Neural cell (in vitro differentiated cells): ENCODE results near the gene GXYLT2.

ENCODE experiments used
- EZH2 ChIP-seq: fragments of 200-600, 300-800 bp; shearing (Covaris generic), sonication (generic); IDR thresholded peaks from 2 replicates; pipeline ENCODE4 v1.6.1; 2014; ENCODE audit warnings: antibody characterized with exemption, low read length, borderline replicate concordance, mild to moderate bottlenecking; ENCODE audit not compliant: insufficient read depth, poor library complexity, severe bottlenecking
- MXI1 ChIP-seq: fragments of 450-650 bp; conservative IDR thresholded peaks from 2 replicates; pipeline ENCODE4 v1.6.1; 2014; ENCODE audit warnings: antibody characterized with exemption, mild to moderate bottlenecking; ENCODE audit not compliant: poor library complexity, severe bottlenecking
- POLR2AphosphoS5 ChIP-seq: IDR thresholded peaks from 2 replicates; pipeline ENCODE4 v1.6.1; 2012
- RAD21 ChIP-seq: fragments of 450-650 bp; conservative IDR thresholded peaks from 2 replicates; pipeline ENCODE4 v1.6.1; 2014; ENCODE audit warnings: antibody characterized with exemption, mild to moderate bottlenecking, moderate library complexity
- REST ChIP-seq: IDR thresholded peaks from 2 replicates; pipeline ENCODE4 v1.6.1; 2012; ENCODE audit warnings: borderline replicate concordance
- SMC3 ChIP-seq: fragments of 450-650 bp; conservative IDR thresholded peaks from 2 replicates; pipeline ENCODE4 v1.6.1; 2014; ENCODE audit warnings: antibody characterized with exemption, mild to moderate bottlenecking, moderate library complexity; ENCODE audit not compliant: poor library complexity
- TAF1 ChIP-seq: IDR thresholded peaks from 2 replicates; pipeline ENCODE4 v1.6.1; 2012; ENCODE audit warnings: low read depth
- TF ChIP-seq, protein P1 (sequence below): fragments of 450-650 bp; IDR thresholded peaks from 2 replicates; pipeline ENCODE4 v1.5.1; 2014; ENCODE audit warnings: antibody characterized with exemption, mild to moderate bottlenecking, moderate library complexity; ENCODE audit not compliant: poor library complexity, severe bottlenecking

- TF ChIP-seq, protein P1, sequence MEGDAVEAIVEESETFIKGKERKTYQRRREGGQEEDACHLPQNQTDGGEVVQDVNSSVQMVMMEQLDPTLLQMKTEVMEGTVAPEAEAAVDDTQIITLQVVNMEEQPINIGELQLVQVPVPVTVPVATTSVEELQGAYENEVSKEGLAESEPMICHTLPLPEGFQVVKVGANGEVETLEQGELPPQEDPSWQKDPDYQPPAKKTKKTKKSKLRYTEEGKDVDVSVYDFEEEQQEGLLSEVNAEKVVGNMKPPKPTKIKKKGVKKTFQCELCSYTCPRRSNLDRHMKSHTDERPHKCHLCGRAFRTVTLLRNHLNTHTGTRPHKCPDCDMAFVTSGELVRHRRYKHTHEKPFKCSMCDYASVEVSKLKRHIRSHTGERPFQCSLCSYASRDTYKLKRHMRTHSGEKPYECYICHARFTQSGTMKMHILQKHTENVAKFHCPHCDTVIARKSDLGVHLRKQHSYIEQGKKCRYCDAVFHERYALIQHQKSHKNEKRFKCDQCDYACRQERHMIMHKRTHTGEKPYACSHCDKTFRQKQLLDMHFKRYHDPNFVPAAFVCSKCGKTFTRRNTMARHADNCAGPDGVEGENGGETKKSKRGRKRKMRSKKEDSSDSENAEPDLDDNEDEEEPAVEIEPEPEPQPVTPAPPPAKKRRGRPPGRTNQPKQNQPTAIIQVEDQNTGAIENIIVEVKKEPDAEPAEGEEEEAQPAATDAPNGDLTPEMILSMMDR = no peak
- TF ChIP-seq TAF1 = no peak
- TF ChIP-seq POLR2AphosphoS5 = no peak
- TF ChIP-seq RAD21 = no peak
- TF ChIP-seq EZH2 = no peak
- no peak for TF ChIP-seq REST
- no peak for TF ChIP-seq MXI1
- no peak for TF ChIP-seq SMC3
Measured at GRCh38 chr3:72953325-72953956, 65.6 kb downstream of the GXYLT2 start.
